Neural progenitor cell (in vitro differentiated cells): Measurements from ENCODE around the gene LGALS9C.
"Not testable (repeated sequence)": the region's sequence is repeated elsewhere in the genome, so short reads cannot be mapped to it uniquely, and the experiment has no call there.

Source experiments
- EZH2phosphoT487 ChIP-seq: fragments of 200-600 bp; sonication (generic); IDR thresholded peaks from 2 replicates; pipeline ENCODE4 v1.6.1; 2017; ENCODE audit warnings: antibody characterized with exemption
- TF ChIP-seq, protein P1 (sequence below): fragments of 200-600 bp; sonication (generic); IDR thresholded peaks from 2 replicates; pipeline ENCODE4 v1.5.1; 2017; ENCODE audit warnings: antibody characterized with exemption, mild to moderate bottlenecking

DNA sequence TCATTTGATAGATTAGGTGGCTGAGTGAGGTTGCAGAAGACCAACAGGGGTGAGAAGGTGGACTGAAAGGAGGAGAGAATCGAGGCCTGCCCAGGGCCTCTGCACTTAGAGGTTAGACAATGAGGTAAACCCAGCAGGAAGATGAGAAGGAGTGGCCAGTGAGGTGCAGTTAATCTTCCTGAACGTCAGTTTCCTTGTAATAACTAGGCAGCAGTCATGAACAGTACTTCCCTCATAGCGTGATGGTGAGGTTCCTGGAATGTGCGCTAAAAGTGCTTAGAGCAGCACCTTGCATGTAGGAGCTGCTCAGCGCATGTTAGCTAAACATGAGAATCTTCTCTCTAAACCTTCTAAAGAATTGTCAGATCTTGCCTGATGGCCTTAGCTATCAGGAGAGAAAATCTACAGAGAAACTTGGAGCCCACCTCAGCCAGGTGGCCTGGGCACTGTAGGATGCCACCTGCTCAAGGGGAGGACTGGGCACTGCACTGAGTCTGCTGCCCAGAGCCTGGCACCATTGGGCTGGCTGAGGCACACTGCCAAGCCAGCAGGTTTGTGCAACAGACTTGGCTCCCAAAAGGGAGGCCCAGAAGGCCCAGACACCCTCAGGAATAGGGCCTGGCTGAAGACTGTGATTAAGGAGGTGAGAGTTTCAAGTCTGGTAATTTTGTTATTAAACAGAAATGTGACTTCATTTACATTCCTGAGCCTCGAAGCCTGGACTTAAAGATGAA is 10.2 kb upstream of the LGALS9C start:
- TF ChIP-seq, protein P1, sequence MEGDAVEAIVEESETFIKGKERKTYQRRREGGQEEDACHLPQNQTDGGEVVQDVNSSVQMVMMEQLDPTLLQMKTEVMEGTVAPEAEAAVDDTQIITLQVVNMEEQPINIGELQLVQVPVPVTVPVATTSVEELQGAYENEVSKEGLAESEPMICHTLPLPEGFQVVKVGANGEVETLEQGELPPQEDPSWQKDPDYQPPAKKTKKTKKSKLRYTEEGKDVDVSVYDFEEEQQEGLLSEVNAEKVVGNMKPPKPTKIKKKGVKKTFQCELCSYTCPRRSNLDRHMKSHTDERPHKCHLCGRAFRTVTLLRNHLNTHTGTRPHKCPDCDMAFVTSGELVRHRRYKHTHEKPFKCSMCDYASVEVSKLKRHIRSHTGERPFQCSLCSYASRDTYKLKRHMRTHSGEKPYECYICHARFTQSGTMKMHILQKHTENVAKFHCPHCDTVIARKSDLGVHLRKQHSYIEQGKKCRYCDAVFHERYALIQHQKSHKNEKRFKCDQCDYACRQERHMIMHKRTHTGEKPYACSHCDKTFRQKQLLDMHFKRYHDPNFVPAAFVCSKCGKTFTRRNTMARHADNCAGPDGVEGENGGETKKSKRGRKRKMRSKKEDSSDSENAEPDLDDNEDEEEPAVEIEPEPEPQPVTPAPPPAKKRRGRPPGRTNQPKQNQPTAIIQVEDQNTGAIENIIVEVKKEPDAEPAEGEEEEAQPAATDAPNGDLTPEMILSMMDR = not testable (repeated sequence)
- not testable (repeated sequence) for TF ChIP-seq EZH2phosphoT487
